HepG2 (cell line): Measurements from ENCODE around the gene SHISA7. TPM values are rescaled to one million over a fixed set of nuclear protein-coding genes. Genes with fewer than 3 reads are reported as not detected.
A peak's percentile ranks its signal among the peaks of the same experiment; 100 is the strongest.

Experiments used
- AHR ChIP-seq: IDR thresholded peaks from 2 replicates; pipeline ENCODE4 v1.6.1; 2018; ENCODE audit warnings: missing genetic modification reagents, missing compliant biosample characterization
- ARID2 ChIP-seq: sonication (generic); formaldehyde crosslinking; IDR thresholded peaks from 2 replicates; pipeline ENCODE4 v1.8.1; 2022; ENCODE audit warnings: mild to moderate bottlenecking, missing genetic modification reagents, borderline replicate concordance
- DNMT3B ChIP-seq: conservative IDR thresholded peaks from 2 replicates; pipeline ENCODE4 v1.6.1; 2016; ENCODE audit warnings: missing biosample characterization, control low read depth
- FOXA1 ChIP-seq, 2 experiments: fragments of 450-650 bp in 1 of 2; sonication (generic) in 1 of 2; formaldehyde crosslinking in 1 of 2; IDR thresholded peaks; 2 replicates each; pipeline versions ENCODE4 v1.4.0 to v1.6.1; 2016 to 2020; ENCODE audit warnings: missing genetic modification reagents in 1 of 2
- HMGA1 ChIP-seq: sonication (generic); formaldehyde crosslinking; conservative IDR thresholded peaks from 2 replicates; pipeline ENCODE4 v1.4.0; 2020; ENCODE audit warnings: missing genetic modification reagents
- HOXA5 ChIP-seq: sonication (generic); formaldehyde crosslinking; IDR thresholded peaks from 2 replicates; pipeline ENCODE4 v1.4.0; 2020; ENCODE audit warnings: missing genetic modification reagents
- IKZF4 ChIP-seq: sonication (generic); formaldehyde crosslinking; IDR thresholded peaks from 2 replicates; pipeline ENCODE4 v1.5.1; 2020; ENCODE audit warnings: borderline replicate concordance, mild to moderate bottlenecking, low read depth, missing genetic modification reagents; ENCODE audit errors: not compliant biosample characterization
- NCOR1 ChIP-seq: fragments of 200-600 bp; sonication (generic); IDR thresholded peaks from 2 replicates; pipeline ENCODE4 v1.7.0; 2017; ENCODE audit warnings: antibody characterized with exemption, low read length, borderline replicate concordance
- NFYB ChIP-seq: sonication (generic); formaldehyde crosslinking; IDR thresholded peaks from 2 replicates; pipeline ENCODE4 v1.4.0; 2020; ENCODE audit warnings: missing genetic modification reagents
- POLR2AphosphoS5 ChIP-seq: IDR thresholded peaks from 2 replicates; pipeline ENCODE4 v1.6.1; 2012; ENCODE audit warnings: low read depth, low read length
- RARG ChIP-seq: sonication (generic); formaldehyde crosslinking; IDR thresholded peaks from 2 replicates; pipeline ENCODE4 v1.4.0; 2020; ENCODE audit warnings: low read depth, mild to moderate bottlenecking, missing genetic modification reagents
- RBM22 ChIP-seq: fragments of 200-400 bp; formaldehyde crosslinking; optimal IDR thresholded peaks from 2 replicates; pipeline ENCODE3; 2017; ENCODE audit warnings: mild to moderate bottlenecking, low read length, moderate library complexity
- SNAPC2 ChIP-seq: sonication (generic); formaldehyde crosslinking; IDR thresholded peaks from 2 replicates; pipeline ENCODE4 v1.8.1; 2022; ENCODE audit warnings: mild to moderate bottlenecking, missing genetic modification reagents
- TCF12 ChIP-seq, 2 experiments: fragments of 450-650 bp in 1 of 2; sonication (generic) in 1 of 2; formaldehyde crosslinking in 1 of 2; IDR thresholded peaks; 2 replicates each; pipeline versions ENCODE4 v1.6.1 to v1.8.0; 2017 to 2022; ENCODE audit warnings: antibody characterized with exemption in 1 of 2, mild to moderate bottlenecking in 1 of 2, missing genetic modification reagents in 1 of 2, moderate library complexity in 1 of 2
- ZBTB38 ChIP-seq: sonication (generic); formaldehyde crosslinking; IDR thresholded peaks from 2 replicates; pipeline ENCODE4 v1.5.1; 2020; ENCODE audit warnings: mild to moderate bottlenecking, missing genetic modification reagents
- ZNF232 ChIP-seq: sonication (generic); formaldehyde crosslinking; IDR thresholded peaks from 2 replicates; pipeline ENCODE4 v1.4.0; 2020; ENCODE audit warnings: missing genetic modification reagents, borderline replicate concordance
- ZNF263 ChIP-seq: sonication (generic); formaldehyde crosslinking; IDR thresholded peaks from 2 replicates; pipeline ENCODE4 v1.4.0; 2020; ENCODE audit warnings: missing genetic modification reagents
- ZNF501 ChIP-seq: sonication (generic); formaldehyde crosslinking; IDR thresholded peaks from 2 replicates; pipeline ENCODE4 v1.5.1; 2020; ENCODE audit warnings: mild to moderate bottlenecking, moderate library complexity, missing genetic modification reagents
- ZNF558 ChIP-seq: sonication (generic); formaldehyde crosslinking; IDR thresholded peaks from 2 replicates; pipeline ENCODE4 v1.9.0; 2022; ENCODE audit warnings: mild to moderate bottlenecking, missing genetic modification reagents, borderline replicate concordance
- ZNF605 ChIP-seq: sonication (generic); formaldehyde crosslinking; IDR thresholded peaks from 2 replicates; pipeline ENCODE4 v1.8.0; 2022; ENCODE audit warnings: mild to moderate bottlenecking, missing genetic modification reagents
- ZNF652 ChIP-seq: IDR thresholded peaks from 2 replicates; pipeline ENCODE4 v1.6.1; 2016; ENCODE audit warnings: low read depth, borderline replicate concordance
- polyA plus RNA-seq, 8 experiments: library from polyadenylated mRNA; depleted of rRNA in 3 of 8; stranded (reverse) in 7 of 8; unstranded in 1 of 8; fragments of >200 nt; fragmentation: Illumina TruSeq in 4 of 8; extraction: Trizol in 4 of 8; gene quantifications; 2 replicates each; pipeline versions ENCODE4 v1.2.1 to v1.2.3, GENCODE V29; 2011 to 2016; ENCODE audit warnings: low read depth in 4 of 8, missing spikeins in 1 of 8, mixed read lengths in 1 of 8; ENCODE audit not compliant: insufficient read depth in 1 of 8
- total RNA-seq, 5 experiments: library from RNA; depleted of rRNA; stranded (reverse); fragments of >200 nt; fragmentation: Illumina TruSeq; extraction: Trizol; gene quantifications; 2 replicates each; pipeline ENCODE4 v1.2.3, GENCODE V29; 2016; ENCODE audit warnings: low read depth in 1 of 5
- TF ChIP-seq, protein P1 (sequence below): sonication (generic); formaldehyde crosslinking; IDR thresholded peaks from 2 replicates; pipeline ENCODE4 v1.4.0; 2020; ENCODE audit warnings: missing genetic modification reagents
- TF ChIP-seq, protein P2 (sequence below): IDR thresholded peaks from 2 replicates; pipeline ENCODE4 v1.6.1; 2012; ENCODE audit warnings: inconsistent platforms

SHISA7 gene
- total and polyA plus RNA-seq, 2 of the 13 experiments (the other 11 are each of a cell fraction or from before 2014, with no cell fraction given), result not detected

DNA sequence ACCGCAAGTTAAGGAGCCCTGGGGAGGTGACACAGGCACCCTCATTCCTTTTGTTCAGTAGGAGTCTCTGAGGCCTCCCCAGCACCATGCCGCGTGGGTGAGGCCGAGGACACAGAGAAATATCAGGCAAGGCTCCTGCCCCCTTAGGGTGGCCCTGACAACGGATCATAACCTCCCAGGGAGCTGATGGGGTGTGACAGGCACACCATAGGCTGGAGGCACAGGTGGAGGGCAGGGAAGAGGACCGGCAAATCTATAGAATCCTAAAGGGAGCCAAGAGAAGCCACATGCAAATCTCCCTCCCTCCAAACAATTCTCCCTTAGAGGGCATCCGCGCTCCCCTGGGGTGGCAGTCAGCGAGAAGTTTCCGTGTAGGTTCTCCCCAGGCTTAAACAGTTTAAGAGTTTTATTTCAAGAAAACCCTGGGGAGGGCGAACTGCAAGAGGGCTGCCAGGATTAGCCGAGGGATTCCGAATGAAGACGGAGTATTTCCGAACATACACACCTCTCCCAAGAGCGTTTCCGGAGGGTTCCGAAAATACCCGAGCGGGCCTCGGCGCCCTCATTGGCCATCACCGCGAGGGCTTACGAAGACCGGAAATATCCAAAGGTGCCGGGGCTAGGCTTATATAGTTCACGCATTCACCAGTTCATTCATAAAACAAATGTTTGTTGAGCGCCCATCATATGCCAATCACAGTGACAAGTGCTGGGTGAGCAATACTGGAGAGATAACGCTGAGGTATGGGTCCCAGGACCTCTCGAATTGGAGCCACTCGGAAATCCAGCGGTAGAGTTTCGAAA, 58.0 kb downstream of the SHISA7 start (continued):
- TF ChIP-seq AHR (CRISPR knock-in tag), result no peak
- TF ChIP-seq, protein P1, sequence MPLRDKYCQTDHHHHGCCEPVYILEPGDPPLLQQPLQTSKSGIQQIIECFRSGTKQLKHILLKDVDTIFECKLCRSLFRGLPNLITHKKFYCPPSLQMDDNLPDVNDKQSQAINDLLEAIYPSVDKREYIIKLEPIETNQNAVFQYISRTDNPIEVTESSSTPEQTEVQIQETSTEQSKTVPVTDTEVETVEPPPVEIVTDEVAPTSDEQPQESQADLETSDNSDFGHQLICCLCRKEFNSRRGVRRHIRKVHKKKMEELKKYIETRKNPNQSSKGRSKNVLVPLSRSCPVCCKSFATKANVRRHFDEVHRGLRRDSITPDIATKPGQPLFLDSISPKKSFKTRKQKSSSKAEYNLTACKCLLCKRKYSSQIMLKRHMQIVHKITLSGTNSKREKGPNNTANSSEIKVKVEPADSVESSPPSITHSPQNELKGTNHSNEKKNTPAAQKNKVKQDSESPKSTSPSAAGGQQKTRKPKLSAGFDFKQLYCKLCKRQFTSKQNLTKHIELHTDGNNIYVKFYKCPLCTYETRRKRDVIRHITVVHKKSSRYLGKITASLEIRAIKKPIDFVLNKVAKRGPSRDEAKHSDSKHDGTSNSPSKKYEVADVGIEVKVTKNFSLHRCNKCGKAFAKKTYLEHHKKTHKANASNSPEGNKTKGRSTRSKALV (CRISPR knock-in tag), result 0 out of 2 replicates have a peak, but pooled peaks have one; percentile 40
- TF ChIP-seq ZNF558 (CRISPR knock-in tag), result peak; percentile 49; the same call in 1 of the 2 replicates
- 0 out of 2 replicates have a peak, but pooled peaks have one; percentile 63 for TF ChIP-seq ARID2 (CRISPR knock-in tag)
- 0 out of 2 replicates have a peak, but pooled peaks have one; percentile 39 for TF ChIP-seq SNAPC2 (CRISPR knock-in tag)
- peak; percentile 52 for TF ChIP-seq POLR2AphosphoS5
- TF ChIP-seq FOXA1 (IDR thresholded peaks at IDR 0.05), result no peak
- TF ChIP-seq FOXA1 (CRISPR knock-in tag; IDR thresholded peaks at IDR 0.05), result no peak
- no peak for TF ChIP-seq TCF12 (IDR thresholded peaks at IDR 0.05)
- TF ChIP-seq TCF12 (CRISPR knock-in tag; IDR thresholded peaks at IDR 0.05), result no peak
- no peak for TF ChIP-seq IKZF4 (CRISPR knock-in tag)
- 0 out of 2 replicates have a peak, but pooled peaks have one; percentile 47 for TF ChIP-seq ZNF232 (CRISPR knock-in tag)
- no peak for TF ChIP-seq NCOR1
- TF ChIP-seq NFYB (CRISPR knock-in tag), result peak; percentile 71
- TF ChIP-seq RBM22, result no peak
- no peak for TF ChIP-seq RARG (CRISPR knock-in tag)
- no peak for TF ChIP-seq ZNF263 (CRISPR knock-in tag)
- peak; percentile 51; the same call in 1 of the 2 replicates for TF ChIP-seq ZBTB38 (CRISPR knock-in tag)
- TF ChIP-seq ZNF652 (CRISPR knock-in tag), result 0 out of 2 replicates have a peak, but pooled peaks have one; percentile 6
- peak; percentile 68; the same call in 1 of the 2 replicates for TF ChIP-seq ZNF501
- TF ChIP-seq DNMT3B (CRISPR knock-in tag), result peak; percentile 76; the same call in 1 of the 2 replicates
- no peak for TF ChIP-seq HMGA1 (CRISPR knock-in tag)
- TF ChIP-seq ZNF605 (CRISPR knock-in tag), result peak; percentile 52; the same call in 1 of the 2 replicates
- 0 out of 2 replicates have a peak, but pooled peaks have one; percentile 13 for TF ChIP-seq HOXA5 (CRISPR knock-in tag)
- TF ChIP-seq, protein P2, sequence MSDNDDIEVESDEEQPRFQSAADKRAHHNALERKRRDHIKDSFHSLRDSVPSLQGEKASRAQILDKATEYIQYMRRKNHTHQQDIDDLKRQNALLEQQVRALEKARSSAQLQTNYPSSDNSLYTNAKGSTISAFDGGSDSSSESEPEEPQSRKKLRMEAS, result peak; percentile 57
